Right lobe of liver (tissue), 4 donors: Measurements from ENCODE around the gene CCKAR.

Experiments used
- CTCF ChIP-seq, 4 donors: fragments of 200-600 bp in 3 of 4; fragments of 450-650 bp in 1 of 4; IDR thresholded peaks; one replicate each; pipeline versions ENCODE4 v1.5.1 to v1.8.0; 2016 to 2022; ENCODE audit warnings: antibody characterized with exemption in 4 of 4, mild to moderate bottlenecking in 2 of 4
- POLR2A ChIP-seq: fragments of 450-650 bp; IDR thresholded peaks from one replicate; pipeline ENCODE4 v1.6.1; 2017; ENCODE audit warnings: antibody characterized with exemption, mild to moderate bottlenecking
- donor health status: DM: no; HTN: no; CAD: no.
- donor health status: DM: no; HTN: no; CAD: no.
- donor health status: DM: no; HTN: yes; CAD: no.

GRCh38 chr4:26490960-26491284 is 638 bp upstream of the CCKAR start:
- TF ChIP-seq CTCF (IDR thresholded peaks at IDR 0.05) (no peak), POLR2A (no peak)
